HG02678 (cell line): ENCODE measurements around the gene IL17D.
"Not testable (repeated sequence)": the region's sequence is repeated elsewhere in the genome, so short reads cannot be mapped to it uniquely, and the experiment has no call there.

Experiments
- ATAC-seq: cut with Tn5 transposase; IDR thresholded peaks from one replicate; pipeline ENCODE4 v1.9.1; 2021; ENCODE audit warnings: mild to moderate bottlenecking, moderate library complexity; ENCODE audit not compliant: unreplicated experiment

IL17D gene

GRCh38 chr13:20717581-20718542, 14.4 kb downstream of the IL17D start:
- ATAC-seq, result no peak

DNA sequence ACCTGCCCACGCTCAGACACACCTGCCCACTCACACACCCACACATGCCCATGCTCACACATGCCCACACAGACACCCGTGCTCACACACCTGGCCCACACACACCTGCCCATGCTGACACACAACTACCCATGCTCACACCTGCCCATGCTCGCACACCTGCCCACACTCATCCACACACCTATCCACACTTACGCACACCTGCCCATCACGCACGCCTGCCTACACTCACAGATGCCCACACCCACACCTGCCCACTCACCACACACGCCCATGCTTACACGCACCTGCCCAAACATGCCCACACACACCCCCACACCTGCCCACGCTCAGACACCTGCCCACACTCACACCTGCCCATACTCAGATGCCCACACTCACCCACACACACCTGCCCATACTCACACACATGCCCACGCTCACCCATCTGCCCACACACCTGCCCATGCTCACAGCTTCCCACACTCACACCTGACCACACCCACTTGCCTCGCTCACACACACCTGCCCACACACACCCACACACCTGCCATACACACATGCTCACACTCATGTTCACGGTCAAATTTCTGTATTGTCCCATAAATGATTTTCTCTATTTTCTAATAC, 15.6 kb downstream of the IL17D start:
- ATAC-seq, result no peak

- ATAC-seq, result no peak
These were observed 16.3 kb downstream of the IL17D start for GRCh38 chr13:20719783-20720182.

GRCh38 chr13:20720499-20720898, 17.0 kb downstream of the IL17D start:
- no peak for ATAC-seq

- ATAC-seq, result no peak
These were observed 17.6 kb downstream of the IL17D start for GRCh38 chr13:20721058-20721453.

DNA sequence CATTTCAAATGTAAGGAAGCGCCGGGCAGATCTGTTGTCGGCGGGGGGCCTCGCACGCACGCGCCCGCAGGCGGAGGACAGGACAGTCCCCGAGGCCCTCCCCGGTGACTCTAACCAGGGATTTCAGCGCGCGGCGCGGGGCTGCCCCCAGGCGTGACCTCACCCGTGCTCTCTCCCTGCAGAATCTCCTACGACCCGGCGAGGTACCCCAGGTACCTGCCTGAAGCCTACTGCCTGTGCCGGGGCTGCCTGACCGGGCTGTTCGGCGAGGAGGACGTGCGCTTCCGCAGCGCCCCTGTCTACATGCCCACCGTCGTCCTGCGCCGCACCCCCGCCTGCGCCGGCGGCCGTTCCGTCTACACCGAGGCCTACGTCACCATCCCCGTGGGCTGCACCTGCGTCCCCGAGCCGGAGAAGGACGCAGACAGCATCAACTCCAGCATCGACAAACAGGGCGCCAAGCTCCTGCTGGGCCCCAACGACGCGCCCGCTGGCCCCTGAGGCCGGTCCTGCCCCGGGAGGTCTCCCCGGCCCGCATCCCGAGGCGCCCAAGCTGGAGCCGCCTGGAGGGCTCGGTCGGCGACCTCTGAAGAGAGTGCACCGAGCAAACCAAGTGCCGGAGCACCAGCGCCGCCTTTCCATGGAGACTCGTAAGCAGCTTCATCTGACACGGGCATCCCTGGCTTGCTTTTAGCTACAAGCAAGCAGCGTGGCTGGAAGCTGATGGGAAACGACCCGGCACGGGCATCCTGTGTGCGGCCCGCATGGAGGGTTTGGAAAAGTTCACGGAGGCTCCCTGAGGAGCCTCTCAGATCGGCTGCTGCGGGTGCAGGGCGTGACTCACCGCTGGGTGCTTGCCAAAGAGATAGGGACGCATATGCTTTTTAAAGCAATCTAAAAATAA, 18.2 kb downstream of the IL17D start:
- no peak for ATAC-seq

DNA sequence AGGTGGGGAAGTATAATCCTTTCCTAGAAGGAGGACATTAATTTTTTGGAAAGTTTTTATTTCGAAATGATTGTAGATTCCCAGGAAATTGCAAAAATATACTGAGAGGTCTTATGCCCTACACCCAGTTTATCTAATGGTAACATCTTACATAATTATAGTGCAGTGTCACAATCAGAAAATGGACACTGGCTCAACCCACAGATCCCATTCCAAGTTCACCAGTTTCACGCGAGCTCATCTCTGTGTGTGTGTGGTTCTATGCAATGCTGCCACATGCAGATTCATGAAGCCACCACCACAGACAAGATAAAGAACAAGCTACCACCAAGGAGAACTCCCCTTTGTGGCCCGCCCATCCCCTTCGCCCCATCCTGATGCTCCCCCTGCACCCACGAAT, 24.4 kb downstream of the IL17D start:
- ATAC-seq, result no peak

- ATAC-seq, result no peak
These were observed 25.2 kb downstream of the IL17D start for GRCh38 chr13:20728579-20729311.

GRCh38 chr13:20729633-20730585, 26.4 kb downstream of the IL17D start:
- no peak for ATAC-seq

- no peak for ATAC-seq
These were observed 35.1 kb downstream of the IL17D start for GRCh38 chr13:20738616-20739015.

DNA sequence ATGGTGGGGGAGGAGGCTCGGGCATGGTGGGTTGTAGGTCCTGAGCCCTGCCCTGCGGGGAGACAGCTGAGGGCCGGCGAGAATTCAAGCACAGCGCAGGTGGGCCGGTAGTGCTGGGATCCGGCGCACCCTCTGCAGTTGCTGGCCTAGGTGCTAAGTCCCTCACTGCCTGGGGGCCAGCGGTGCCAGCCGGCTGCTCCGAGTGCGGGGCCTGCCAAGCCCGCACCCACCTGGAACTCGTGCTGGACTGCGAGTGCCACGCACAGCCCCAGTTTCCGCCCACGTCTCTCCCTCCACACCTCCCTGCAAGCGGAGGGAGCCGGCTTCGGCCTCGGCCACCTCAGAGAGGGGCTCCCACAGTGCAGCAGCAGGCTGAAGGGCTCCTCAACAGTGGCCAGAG, 36.5 kb downstream of the IL17D start:
- no peak for ATAC-seq

GRCh38 chr13:20743830-20744404, 40.4 kb downstream of the IL17D start:
- ATAC-seq, result not testable (repeated sequence)

DNA sequence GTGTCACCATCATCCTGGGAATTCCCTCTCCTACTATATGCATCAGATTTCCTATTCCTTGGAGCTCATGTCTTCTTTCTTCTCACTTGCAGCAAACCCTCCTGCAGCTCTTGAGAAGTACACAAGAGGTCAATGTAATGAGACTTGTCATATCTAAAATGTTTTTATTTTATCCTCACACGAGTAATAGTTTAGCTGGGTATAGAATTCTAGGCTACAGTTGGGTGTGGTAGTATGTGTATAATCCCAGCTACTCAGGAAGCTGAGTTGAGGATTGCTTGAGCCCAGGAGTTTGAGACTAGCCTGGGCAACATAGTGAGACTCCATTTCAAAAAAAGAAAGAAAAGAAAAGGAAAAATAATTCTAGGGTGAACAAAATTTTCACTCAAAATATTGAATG, 45.9 kb downstream of the IL17D start:
- ATAC-seq, result no peak

DNA sequence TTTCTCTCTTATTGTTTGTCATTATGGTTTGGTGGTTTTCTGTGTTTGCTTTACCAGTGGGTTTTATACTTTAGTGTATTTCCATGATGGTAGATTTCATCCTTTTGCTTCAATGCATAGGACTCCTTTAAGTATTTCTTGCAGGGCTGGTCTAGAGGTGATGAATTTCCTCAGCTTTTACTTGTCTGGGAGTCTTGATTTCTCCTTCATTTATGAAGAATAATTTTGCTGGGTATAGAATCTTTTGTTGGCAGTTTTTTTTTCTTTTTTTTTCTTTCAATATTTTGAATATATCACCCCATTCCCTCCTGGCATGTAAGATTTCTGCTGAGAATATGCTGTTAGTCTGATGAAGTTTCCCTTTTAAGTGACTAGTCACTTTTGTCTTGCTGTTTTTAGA, 50.5 kb downstream of the IL17D start:
- ATAC-seq, result no peak

DNA sequence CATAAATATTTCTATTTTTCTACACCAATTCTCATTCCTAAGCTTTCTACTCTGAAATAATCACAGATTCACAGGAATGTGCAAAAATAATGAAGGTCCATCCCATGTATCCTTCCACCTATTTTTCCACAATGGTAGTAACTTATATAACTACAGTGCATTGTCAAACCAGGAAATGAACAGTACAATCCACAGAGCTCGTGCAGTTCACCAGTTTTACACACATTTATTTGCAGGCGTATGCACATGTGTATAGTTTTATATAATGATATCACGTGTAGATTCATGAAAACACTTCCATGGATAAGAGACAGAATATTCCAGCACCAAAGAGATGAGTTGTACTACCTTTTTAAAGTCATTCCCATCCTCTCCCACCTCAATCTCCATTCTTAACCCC, 57.4 kb downstream of the IL17D start:
- no peak for ATAC-seq

DNA sequence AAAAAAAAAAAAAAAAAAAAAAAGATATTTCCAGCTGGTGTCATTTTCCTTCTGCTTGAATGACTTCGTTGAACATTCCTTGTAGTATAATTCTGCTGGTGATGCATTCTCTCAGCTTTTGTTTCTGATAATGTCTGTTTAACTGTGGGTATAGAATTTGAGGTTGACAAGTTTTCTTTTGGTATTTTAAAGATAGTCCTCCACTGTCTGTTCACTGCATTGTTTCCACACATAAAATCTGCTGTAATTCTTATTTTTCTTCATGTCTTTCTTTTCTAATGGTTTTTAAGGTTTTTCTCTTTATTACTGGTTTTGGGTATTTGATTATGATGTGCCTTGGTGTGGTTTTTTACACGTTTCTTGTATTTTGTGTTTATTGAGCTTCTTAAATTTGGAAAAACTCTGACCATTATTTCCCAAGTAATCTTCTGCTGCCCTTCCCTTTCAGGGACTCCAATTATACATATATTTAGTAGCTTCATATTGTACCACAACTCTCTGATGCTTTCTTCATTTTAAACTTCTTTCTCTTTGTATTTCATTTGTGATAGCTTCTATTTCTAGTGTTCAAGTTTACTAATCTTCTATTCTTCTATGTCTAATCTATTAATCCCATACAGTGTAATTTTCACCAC, 63.9 kb downstream of the IL17D start:
- no peak for ATAC-seq

- no peak for ATAC-seq
These were observed 65.6 kb downstream of the IL17D start for GRCh38 chr13:20769091-20769490.

DNA sequence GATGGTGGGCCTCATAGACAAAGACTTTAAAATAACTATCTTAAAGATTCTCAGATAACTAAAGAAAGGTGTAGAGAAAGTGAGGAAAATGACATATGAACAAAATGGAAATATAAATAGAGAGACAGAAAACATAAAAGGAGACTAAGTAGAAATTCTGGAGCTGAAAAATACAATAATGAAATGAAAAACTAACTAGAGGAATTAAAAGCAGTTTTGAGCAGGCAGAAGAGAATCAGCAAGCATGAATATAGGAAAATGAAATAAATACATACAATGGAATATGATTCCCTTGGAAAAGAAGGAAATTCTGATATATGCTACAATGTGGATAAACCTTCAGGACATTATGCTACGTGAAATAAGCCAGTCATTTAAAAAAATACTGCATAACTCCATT, 66.3 kb downstream of the IL17D start:
- ATAC-seq, result no peak
